SU-DHL-6 (cell line): ENCODE data around the gene TESK2.

Experiments used
- H2AFZ ChIP-seq: fragments of 200-600 bp; sonication (generic); 2 replicates; pipeline ENCODE4 v1.6.1; 2014; ENCODE audit warnings: low read depth, mild to moderate bottlenecking, moderate library complexity, mixed read lengths, antibody characterized with exemption, low read length; ENCODE audit not compliant: severe bottlenecking
- H3F3A ChIP-seq: fragments of 200-600 bp; shearing (Covaris generic); 2 replicates; pipeline ENCODE4 v1.6.0; 2016; ENCODE audit warnings: antibody characterized with exemption, mild to moderate bottlenecking; ENCODE audit not compliant: insufficient read depth
- H3K27ac ChIP-seq: fragments of 200-600 bp; sonication (generic); 2 replicates; pipeline ENCODE4 v1.5.1; 2016; ENCODE audit warnings: low read depth, mild to moderate bottlenecking, low read length, moderate library complexity, mixed read lengths
- H3K27me3 ChIP-seq: fragments of 200-600 bp; sonication (generic), shearing (Covaris generic); 2 replicates; pipeline ENCODE4 v1.6.0; 2014; ENCODE audit warnings: mild to moderate bottlenecking, low read length
- H3K36me3 ChIP-seq: fragments of 200-600 bp; sonication (generic); 2 replicates; pipeline ENCODE4 v1.6.1; 2014; ENCODE audit warnings: mild to moderate bottlenecking, low read length, mixed read lengths
- H3K4me2 ChIP-seq: fragments of 300-600, 200-600 bp; shearing (Covaris generic), sonication (generic); 2 replicates; pipeline ENCODE4 v1.6.0; 2014; ENCODE audit warnings: low read length, low read depth, mild to moderate bottlenecking; ENCODE audit not compliant: poor library complexity, severe bottlenecking
- H3K4me3 ChIP-seq: fragments of 200-600 bp; sonication (generic); 2 replicates; pipeline ENCODE4 v1.5.1; 2014; ENCODE audit warnings: antibody characterized with exemption, low read length, mild to moderate bottlenecking, mixed read lengths; ENCODE audit not compliant: insufficient read depth, poor library complexity, severe bottlenecking
- H3K79me2 ChIP-seq: fragments of 200-600 bp; sonication (generic); 2 replicates; pipeline ENCODE4 v1.6.1; 2014; ENCODE audit warnings: mild to moderate bottlenecking, low read length, moderate library complexity; ENCODE audit not compliant: insufficient read depth
- H3K9ac ChIP-seq: fragments of 200-600 bp; sonication (generic); 2 replicates; pipeline ENCODE4 v1.7.0; 2014; ENCODE audit warnings: mild to moderate bottlenecking, low read length
- H3K9me2 ChIP-seq: fragments of 200-600 bp; sonication (generic); replicated peaks from 2 replicates; pipeline ENCODE4 v1.6.1; 2014; ENCODE audit warnings: low read length; ENCODE audit not compliant: insufficient read depth
- H3K9me3 ChIP-seq: fragments of 200-600 bp; sonication (generic); 2 replicates; pipeline ENCODE4 v1.6.1; 2014; ENCODE audit warnings: low read length, mixed read lengths; ENCODE audit not compliant: insufficient read depth
- H4K20me1 ChIP-seq: fragments of 200-600 bp; sonication (generic); 2 replicates; pipeline ENCODE4 v1.6.1; 2014; ENCODE audit warnings: low read depth, mild to moderate bottlenecking, antibody characterized with exemption, low read length, moderate library complexity, mixed read lengths
- EZH2phosphoT487 ChIP-seq: fragments of 200-600 bp; sonication (generic), shearing (Covaris generic); conservative IDR thresholded peaks from 2 replicates; pipeline ENCODE4 v1.6.1; 2018; ENCODE audit warnings: mild to moderate bottlenecking, antibody characterized with exemption, low read length, moderate library complexity, mixed read lengths
- TF ChIP-seq, protein P1 (sequence below): fragments of 200-600 bp; sonication (generic); IDR thresholded peaks from one replicate; pipeline ENCODE4 v1.5.1; 2017; ENCODE audit warnings: antibody characterized with exemption, mild to moderate bottlenecking, low read length, moderate library complexity; ENCODE audit not compliant: insufficient read depth, poor library complexity, severe bottlenecking

The TESK2 gene

DNA sequence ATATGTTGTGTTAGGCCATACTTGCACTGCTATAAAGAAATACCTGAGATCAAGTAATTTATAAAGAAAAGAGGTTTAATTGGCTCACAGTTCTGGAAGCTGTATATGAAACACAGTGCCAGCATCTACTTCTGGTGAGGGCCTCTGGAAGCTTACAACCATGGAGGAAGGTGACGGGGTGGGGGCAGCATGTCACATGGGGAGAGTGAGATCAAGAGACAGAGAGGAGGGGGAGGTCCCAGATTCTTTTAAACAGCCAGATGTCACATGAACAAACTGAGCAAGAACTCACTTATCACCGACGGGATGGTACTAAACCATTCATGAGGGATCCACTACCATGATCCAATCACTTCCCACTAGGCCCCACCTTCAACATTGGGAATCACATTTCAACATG is 42.6 kb downstream of the TESK2 start:
- Histone ChIP-seq H3K36me3 (no peaks in the 10 kb centered on the region), H3K4me3 (no peak overlapping the region), H3F3A (no peaks in the 10 kb centered on the region), H3K4me2 (no peak overlapping the region), H3K27ac (no peak overlapping the region), H3K79me2 (no peaks in the 10 kb centered on the region), H3K9me3 (no peaks in the 10 kb centered on the region), H3K27me3 (no peaks in the 10 kb centered on the region), H3K9ac (no peak overlapping the region), H2AFZ (no peak overlapping the region), H4K20me1 (no peaks in the 10 kb centered on the region), H3K9me2 (no peaks in the 10 kb centered on the region)
- no peak for TF ChIP-seq EZH2phosphoT487
- TF ChIP-seq, protein P1, sequence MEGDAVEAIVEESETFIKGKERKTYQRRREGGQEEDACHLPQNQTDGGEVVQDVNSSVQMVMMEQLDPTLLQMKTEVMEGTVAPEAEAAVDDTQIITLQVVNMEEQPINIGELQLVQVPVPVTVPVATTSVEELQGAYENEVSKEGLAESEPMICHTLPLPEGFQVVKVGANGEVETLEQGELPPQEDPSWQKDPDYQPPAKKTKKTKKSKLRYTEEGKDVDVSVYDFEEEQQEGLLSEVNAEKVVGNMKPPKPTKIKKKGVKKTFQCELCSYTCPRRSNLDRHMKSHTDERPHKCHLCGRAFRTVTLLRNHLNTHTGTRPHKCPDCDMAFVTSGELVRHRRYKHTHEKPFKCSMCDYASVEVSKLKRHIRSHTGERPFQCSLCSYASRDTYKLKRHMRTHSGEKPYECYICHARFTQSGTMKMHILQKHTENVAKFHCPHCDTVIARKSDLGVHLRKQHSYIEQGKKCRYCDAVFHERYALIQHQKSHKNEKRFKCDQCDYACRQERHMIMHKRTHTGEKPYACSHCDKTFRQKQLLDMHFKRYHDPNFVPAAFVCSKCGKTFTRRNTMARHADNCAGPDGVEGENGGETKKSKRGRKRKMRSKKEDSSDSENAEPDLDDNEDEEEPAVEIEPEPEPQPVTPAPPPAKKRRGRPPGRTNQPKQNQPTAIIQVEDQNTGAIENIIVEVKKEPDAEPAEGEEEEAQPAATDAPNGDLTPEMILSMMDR: no peak

DNA sequence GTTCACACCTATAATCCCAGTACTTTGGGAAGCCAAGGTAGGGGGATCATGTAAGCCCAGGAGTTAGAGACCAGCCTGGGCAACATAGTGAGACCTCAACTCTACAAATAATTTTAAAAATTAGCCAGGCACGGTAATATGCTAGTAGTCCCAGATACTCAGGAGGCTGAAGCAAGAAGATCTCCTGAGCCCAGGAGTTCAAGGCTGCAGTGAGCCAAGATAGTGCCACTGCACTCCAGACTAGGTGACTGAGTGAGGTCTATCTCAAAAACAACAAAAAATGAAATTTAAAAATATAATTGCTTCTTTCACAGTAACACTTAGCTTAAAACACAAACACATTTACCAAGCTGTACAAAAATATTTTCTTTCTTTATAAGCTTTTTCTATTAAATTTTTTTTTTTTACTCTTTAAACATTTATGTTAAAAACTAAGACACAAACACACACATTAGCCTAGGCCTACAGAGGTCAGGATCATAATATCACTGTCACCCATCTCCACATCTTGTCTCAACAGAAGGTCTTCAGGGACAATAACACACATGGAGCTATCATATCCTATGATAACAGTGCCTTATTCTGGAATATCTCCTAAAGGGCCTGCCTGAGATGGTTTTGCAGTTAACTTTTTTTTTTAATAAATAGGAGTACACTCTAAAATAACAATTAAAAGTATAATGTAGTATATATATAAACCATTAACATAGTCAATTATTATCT is 43.9 kb downstream of the TESK2 start:
- no peaks in the 10 kb centered on the region for H4K20me1 ChIP-seq
- no peak overlapping the region for H3K4me3 ChIP-seq
- no peaks in the 10 kb centered on the region for H3K79me2 ChIP-seq
- no peak overlapping the region for H3K4me2 ChIP-seq
- H3K9me2 ChIP-seq: no peaks in the 10 kb centered on the region
- no peak overlapping the region for H2AFZ ChIP-seq
- H3K27ac ChIP-seq: no peak overlapping the region
- no peaks in the 10 kb centered on the region for H3K27me3 ChIP-seq
- H3K36me3 ChIP-seq: no peaks in the 10 kb centered on the region
- H3F3A ChIP-seq: no peaks in the 10 kb centered on the region
- TF ChIP-seq EZH2phosphoT487: no peak
- TF ChIP-seq, protein P1: no peak
- H3K9ac ChIP-seq: no peak overlapping the region
- H3K9me3 ChIP-seq: no peaks in the 10 kb centered on the region

GRCh38 chr1:45446530-45446929 is 44.4 kb downstream of the TESK2 start:
- no peaks in the 10 kb centered on the region for H3K9me3 ChIP-seq
- H3K9ac ChIP-seq: no peak overlapping the region
- H3F3A ChIP-seq: no peaks in the 10 kb centered on the region
- H3K79me2 ChIP-seq: no peaks in the 10 kb centered on the region
- no peak overlapping the region for H2AFZ ChIP-seq
- H3K27ac ChIP-seq: no peak overlapping the region
- no peak overlapping the region for H3K4me2 ChIP-seq
- no peak overlapping the region for H3K4me3 ChIP-seq
- no peak for TF ChIP-seq EZH2phosphoT487
- TF ChIP-seq, protein P1: no peak
- H3K36me3 ChIP-seq: no peaks in the 10 kb centered on the region
- H3K27me3 ChIP-seq: no peaks in the 10 kb centered on the region
- H4K20me1 ChIP-seq: no peaks in the 10 kb centered on the region
- H3K9me2 ChIP-seq: no peaks in the 10 kb centered on the region
